Lower leg skin (tissue), 3 donors: ENCODE measurements around the gene PKP4.

Experiments used
- POLR2A ChIP-seq, 2 donors: fragments of 450-650 bp; IDR thresholded peaks; one replicate each; pipeline ENCODE4 v1.6.1; 2016 to 2017; ENCODE audit warnings: antibody characterized with exemption in 2 of 2, mild to moderate bottlenecking in 1 of 2, moderate library complexity in 1 of 2
- TF ChIP-seq, protein P1 (sequence below), 3 donors: fragments of 450-650 bp; IDR thresholded peaks; one replicate each; pipeline ENCODE4 v1.5.1; 2016; ENCODE audit warnings: antibody characterized with exemption in 3 of 3, mild to moderate bottlenecking in 3 of 3, moderate library complexity in 2 of 3

DNA sequence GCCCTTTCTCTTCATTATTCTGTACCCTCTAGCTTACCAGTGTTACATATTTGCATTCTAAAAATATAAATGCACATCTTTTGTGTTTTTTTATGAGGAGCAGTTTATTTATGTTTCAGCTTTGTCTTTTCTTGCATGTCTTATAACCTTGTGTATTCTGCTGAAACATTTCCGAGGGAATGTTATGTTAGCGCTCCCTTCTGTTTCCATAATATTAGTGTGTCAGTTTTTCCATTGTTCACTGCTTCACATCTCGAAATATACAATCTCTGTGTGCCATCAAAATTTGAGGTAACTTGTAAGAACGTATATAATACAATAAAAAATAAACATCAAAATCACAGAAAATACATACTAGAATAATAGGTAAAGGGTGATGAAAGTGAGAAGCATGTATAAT lies 153.3 kb downstream of the PKP4 start:
- TF ChIP-seq, protein P1, sequence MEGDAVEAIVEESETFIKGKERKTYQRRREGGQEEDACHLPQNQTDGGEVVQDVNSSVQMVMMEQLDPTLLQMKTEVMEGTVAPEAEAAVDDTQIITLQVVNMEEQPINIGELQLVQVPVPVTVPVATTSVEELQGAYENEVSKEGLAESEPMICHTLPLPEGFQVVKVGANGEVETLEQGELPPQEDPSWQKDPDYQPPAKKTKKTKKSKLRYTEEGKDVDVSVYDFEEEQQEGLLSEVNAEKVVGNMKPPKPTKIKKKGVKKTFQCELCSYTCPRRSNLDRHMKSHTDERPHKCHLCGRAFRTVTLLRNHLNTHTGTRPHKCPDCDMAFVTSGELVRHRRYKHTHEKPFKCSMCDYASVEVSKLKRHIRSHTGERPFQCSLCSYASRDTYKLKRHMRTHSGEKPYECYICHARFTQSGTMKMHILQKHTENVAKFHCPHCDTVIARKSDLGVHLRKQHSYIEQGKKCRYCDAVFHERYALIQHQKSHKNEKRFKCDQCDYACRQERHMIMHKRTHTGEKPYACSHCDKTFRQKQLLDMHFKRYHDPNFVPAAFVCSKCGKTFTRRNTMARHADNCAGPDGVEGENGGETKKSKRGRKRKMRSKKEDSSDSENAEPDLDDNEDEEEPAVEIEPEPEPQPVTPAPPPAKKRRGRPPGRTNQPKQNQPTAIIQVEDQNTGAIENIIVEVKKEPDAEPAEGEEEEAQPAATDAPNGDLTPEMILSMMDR (IDR thresholded peaks at IDR 0.05) = no peak
- no peak for TF ChIP-seq POLR2A (IDR thresholded peaks at IDR 0.05)
